AG09319 (cell line): ENCODE data around the gene BHLHA9.
"Not testable (repeated sequence)": the region's sequence is repeated elsewhere in the genome, so short reads cannot be mapped to it uniquely, and the experiment has no call there.

Experiments
- DNase-seq: peaks from one replicate; pipeline ENCODE4 v3.0.0-alpha.2; 2010; ENCODE audit warnings: low read depth; ENCODE audit errors: extremely low read depth
- CTCF ChIP-seq: IDR thresholded peaks from 2 replicates; pipeline ENCODE4 v1.5.1; 2011; ENCODE audit warnings: low read depth, mild to moderate bottlenecking, inconsistent platforms, low read length, moderate library complexity

BHLHA9 gene

GRCh38 chr17:1234455-1234854 lies 35.8 kb upstream of the BHLHA9 start:
- TF ChIP-seq CTCF: no peak
- DNase-seq: no peak

- no peak for DNase-seq
- TF ChIP-seq CTCF: no peak
Measured at GRCh38 chr17:1237471-1237870, 32.8 kb upstream of the BHLHA9 start.

GRCh38 chr17:1239210-1239609 lies 31.0 kb upstream of the BHLHA9 start:
- DNase-seq: no peak

GRCh38 chr17:1240426-1240825 lies 29.8 kb upstream of the BHLHA9 start:
- not testable (repeated sequence) for DNase-seq

More at GRCh38 chr17:1239210-1239609, 31.0 kb upstream of the BHLHA9 start:
- no peak for TF ChIP-seq CTCF

- TF ChIP-seq CTCF: no peak
- peak; percentile 35 for DNase-seq
Measured at GRCh38 chr17:1241929-1242328, 28.3 kb upstream of the BHLHA9 start.

GRCh38 chr17:1244606-1245012 lies 25.6 kb upstream of the BHLHA9 start:
- no peak for DNase-seq

GRCh38 chr17:1251866-1252608 lies 18.2 kb upstream of the BHLHA9 start:
- DNase-seq: no peak
- no peak for TF ChIP-seq CTCF

More at GRCh38 chr17:1244606-1245012, 25.6 kb upstream of the BHLHA9 start:
- TF ChIP-seq CTCF: no peak

GRCh38 chr17:1255041-1255440 lies 15.2 kb upstream of the BHLHA9 start:
- no peak for TF ChIP-seq CTCF
- DNase-seq: no peak
